GM13976 (cell line): Measurements from ENCODE around the gene PIM2.
"Not testable (repeated sequence)": the region's sequence is repeated elsewhere in the genome, so short reads cannot be mapped to it uniquely, and the experiment has no call there.

Source experiments
- DNase-seq: peaks from one replicate; pipeline ENCODE4 v3.0.0; 2012; ENCODE audit warnings: low spot score
- CTCF ChIP-seq: IDR thresholded peaks from 2 replicates; pipeline ENCODE4 v1.5.1; 2012; ENCODE audit warnings: borderline replicate concordance, mild to moderate bottlenecking; ENCODE audit not compliant: insufficient read depth; ENCODE audit errors: extremely low read depth, missing control alignments, control extremely low read depth
- in situ Hi-C: fragments of 300-500 bp; cut with MboI; formaldehyde crosslinking; loops from one replicate; pipeline ENCODE4 v1.12.0; 2022; ENCODE audit warnings: low sequenced_read_pairs, mixed read lengths, inconsistent platforms; ENCODE audit not compliant: unreplicated experiment

The PIM2 gene

DNA sequence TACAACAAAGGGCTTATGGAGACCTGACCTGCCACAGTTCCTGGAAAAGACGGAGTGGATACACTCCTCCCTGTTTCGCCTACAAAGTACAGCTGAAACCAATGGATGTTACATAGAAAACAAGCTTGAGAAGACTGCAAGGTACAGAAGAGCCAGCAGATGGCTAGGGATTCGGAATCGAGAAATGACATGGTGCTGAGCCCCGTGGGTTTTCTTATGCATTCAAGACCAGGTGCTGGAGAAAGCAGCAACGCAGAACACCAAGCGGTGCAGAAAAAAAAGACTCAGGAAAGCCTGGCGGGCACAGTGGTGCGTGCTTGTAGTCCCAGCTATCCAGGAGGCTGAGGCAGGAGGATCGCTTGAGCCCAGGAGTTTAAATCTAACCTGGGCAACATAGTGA, 35.1 kb downstream of the PIM2 start:
- no peak for TF ChIP-seq CTCF
- in situ Hi-C loops = no loop called here
- DNase-seq = no peak

- DNase-seq, in situ Hi-C loops: not testable (repeated sequence)
Observed at GRCh38 chrX:48876944-48877343, 41.9 kb downstream of the PIM2 start.

DNA sequence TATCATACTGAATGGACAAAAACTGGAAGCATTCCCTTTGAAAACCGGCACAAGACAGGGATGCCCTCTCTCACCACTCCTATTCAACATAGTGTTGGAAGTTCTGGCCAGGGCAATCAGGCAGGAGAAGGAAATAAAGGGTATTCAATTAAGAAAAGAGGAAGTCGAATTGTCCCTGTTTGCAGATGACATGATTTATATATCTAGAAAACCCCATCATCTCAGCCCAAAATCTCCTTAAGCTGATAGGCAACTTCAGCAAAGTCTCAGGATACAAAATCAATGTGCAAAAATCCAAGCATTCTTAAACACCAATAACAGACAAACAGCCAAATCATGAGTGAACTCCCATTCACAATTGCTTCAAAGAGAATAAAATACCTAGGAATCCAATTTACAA, 46.8 kb downstream of the PIM2 start:
- in situ Hi-C loops, DNase-seq: not testable (repeated sequence)

GRCh38 chrX:48864210-48864609, 54.6 kb downstream of the PIM2 start:
- TF ChIP-seq CTCF = no peak
- no peak for DNase-seq
- in situ Hi-C loops = no loop called here
